GM23338 (cell line): Measurements from ENCODE around the gene TMEM132D.

ENCODE experiments used
- CREB1 ChIP-seq: fragments of 250-450 bp; sonication (Bioruptor Pico); IDR thresholded peaks from 2 replicates; pipeline ENCODE4 v1.5.0; 2020; ENCODE audit warnings: low read depth, mild to moderate bottlenecking, moderate library complexity
- CTCF ChIP-seq, 2 experiments: fragments of 200-600 bp in 1 of 2; sonication (generic) in 1 of 2; conservative IDR thresholded peaks; 2 replicates each; pipeline versions ENCODE4 v1.5.1 to v1.6.1; 2016 to 2017; ENCODE audit warnings: antibody characterized with exemption in 2 of 2, low read depth in 2 of 2, mild to moderate bottlenecking in 2 of 2, moderate library complexity in 1 of 2
- ETS1 ChIP-seq: IDR thresholded peaks from 2 replicates; pipeline ENCODE4 v1.6.1; 2016; ENCODE audit warnings: antibody characterized with exemption
- EZH2 ChIP-seq: fragments of 200-600 bp; sonication (generic); IDR thresholded peaks from one replicate; pipeline ENCODE4 v1.8.0; 2017; ENCODE audit warnings: antibody characterized with exemption, mild to moderate bottlenecking, low read depth; ENCODE audit not compliant: unreplicated experiment
- POLR2AphosphoS5 ChIP-seq: IDR thresholded peaks from 2 replicates; pipeline ENCODE4 v1.6.1; 2016; ENCODE audit warnings: antibody characterized with exemption, low read depth
- REST ChIP-seq: IDR thresholded peaks from one replicate; pipeline ENCODE4 v1.6.1; 2018; ENCODE audit warnings: antibody characterized with exemption; ENCODE audit not compliant: unreplicated experiment

GRCh38 chr12:129049917-129050316 is 853.9 kb downstream of the TMEM132D start:
- TF ChIP-seq EZH2 (no peak), CTCF (conservative IDR thresholded peaks at IDR 0.05; ENCODE audit: low read depth in 2 of 2) (no peak), POLR2AphosphoS5 (no peak), ETS1 (no peak), CREB1 (no peak), REST (peak; percentile 83)
